Measurements from ENCODE around the gene MCOLN2.

DNA sequence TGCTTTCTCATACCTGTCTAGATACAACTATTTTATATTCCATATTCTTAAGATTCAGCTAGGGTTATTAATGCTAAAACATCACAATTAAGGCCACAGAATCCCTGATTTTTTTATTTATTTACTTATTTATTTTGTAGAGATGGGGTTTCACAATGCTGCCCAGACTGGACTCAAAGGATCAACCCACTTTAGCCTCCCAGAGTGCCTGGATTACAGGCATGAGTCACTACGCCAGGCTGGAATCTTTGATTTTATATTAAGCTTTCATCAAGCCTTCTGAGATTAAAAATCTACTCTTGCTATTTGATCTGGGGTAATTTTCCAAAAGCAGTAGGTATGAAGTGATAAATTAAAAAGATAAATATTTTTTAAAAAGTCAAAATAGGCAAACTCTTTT is 38.9 kb downstream of the MCOLN2 start:
- no peak for TF ChIP-seq CTCF (conservative IDR thresholded peaks at IDR 0.05; ENCODE audit: low read depth, low read length)
- no peak for TF ChIP-seq USF2 (IDR thresholded peaks at IDR 0.05; ENCODE audit: low read depth, low read length)

Data from IMR-90 (cell line).